GM19438 (cell line): ENCODE data around the gene KRT73.

ENCODE experiments used
- ATAC-seq: cut with Tn5 transposase; IDR thresholded peaks from one replicate; pipeline ENCODE4 v1.9.1; 2021; ENCODE audit warnings: low read depth; ENCODE audit not compliant: unreplicated experiment

KRT73 gene

DNA sequence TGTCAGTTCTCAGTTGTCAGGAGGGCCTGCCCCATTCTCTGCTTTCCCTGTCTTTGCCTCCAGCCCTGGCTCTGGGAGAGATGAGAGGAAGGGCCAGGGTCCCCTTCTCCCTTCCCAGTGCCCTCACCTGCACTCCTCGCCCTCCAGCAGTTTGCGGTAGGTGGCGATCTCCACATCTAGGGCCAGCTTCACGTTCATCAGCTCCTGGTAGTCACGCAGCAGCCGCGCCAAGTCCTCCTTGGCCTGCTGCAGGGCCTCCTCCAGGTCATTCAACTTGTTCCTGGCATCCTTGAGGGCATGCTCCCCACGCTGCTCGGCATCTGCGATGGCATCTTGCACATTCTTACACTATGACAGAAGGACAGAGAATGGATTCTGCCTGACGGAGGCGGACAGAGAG is 28.3 kb upstream of the KRT73 start:
- no peak for ATAC-seq

- no peak for ATAC-seq
Measured at GRCh38 chr12:52645982-52646381, 27.6 kb upstream of the KRT73 start.

DNA sequence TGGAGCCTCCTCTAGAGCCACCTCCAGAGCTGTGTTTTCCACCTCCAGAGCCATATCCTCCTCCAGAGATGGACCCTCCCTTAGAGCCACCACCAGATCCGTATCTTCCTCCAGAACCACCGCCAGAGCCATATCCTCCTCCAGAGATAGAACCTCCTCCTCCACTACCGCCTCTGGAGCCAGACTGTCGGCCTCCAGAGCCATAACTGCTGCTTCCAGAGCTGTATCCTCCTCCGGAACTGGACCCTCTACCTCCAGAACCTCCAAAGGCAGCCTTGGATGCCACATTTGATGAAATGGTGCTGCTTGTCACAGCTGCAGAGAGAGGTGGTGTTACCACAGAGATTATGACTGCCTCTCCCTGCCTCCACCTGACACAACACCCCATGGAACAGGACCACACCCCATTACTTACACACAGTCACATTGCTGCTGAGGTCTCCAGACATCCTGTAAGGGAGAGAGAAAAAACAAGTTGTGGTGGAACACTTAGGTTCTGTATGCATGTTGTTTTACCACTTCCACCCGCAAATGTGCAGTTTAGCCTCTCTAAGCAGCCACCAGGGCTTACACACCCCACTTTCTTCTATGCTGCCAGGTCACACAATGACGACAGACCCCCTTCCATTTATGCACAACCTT is 26.9 kb upstream of the KRT73 start:
- ATAC-seq = no peak

DNA sequence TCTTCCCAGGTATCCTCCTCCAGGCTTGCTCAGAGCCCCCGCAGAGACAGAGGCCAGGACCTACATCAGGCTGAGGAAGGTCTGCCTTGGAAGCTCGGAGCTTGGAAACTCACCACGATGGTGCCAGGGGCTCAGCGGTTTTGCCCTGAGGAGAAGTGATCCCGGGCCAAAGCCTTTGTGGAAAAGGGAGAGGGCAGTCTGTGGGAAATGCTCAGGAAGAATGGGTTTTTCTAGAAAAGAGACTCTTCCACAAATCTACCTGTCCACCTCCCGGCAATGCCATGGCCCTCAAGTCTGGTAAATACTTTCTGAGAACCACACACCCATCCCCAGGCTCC is 25.7 kb upstream of the KRT73 start:
- ATAC-seq = no peak

- ATAC-seq = no peak
Measured at GRCh38 chr12:52643233-52644077, 25.1 kb upstream of the KRT73 start.

- no peak for ATAC-seq
Measured at GRCh38 chr12:52641468-52641867, 23.1 kb upstream of the KRT73 start.

DNA sequence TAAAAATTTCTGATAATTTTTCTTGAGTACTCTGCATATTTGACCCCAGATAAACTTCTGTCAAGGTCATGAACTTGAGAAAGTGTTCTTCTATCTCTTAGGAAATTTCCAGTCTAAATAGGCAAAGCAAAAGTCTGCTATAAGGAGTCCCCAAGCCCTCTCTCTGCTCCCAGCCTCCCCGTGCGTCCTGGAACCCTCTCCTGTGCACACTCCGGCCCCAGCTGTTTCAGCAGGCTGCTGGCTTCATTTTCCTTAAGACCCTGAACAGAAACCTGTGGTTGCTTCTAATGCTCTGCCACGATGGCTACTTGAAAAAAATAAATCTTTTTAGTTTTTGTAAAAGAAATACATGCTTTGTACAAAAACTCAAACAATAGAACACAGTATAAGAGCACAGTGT is 18.9 kb upstream of the KRT73 start:
- ATAC-seq = no peak

DNA sequence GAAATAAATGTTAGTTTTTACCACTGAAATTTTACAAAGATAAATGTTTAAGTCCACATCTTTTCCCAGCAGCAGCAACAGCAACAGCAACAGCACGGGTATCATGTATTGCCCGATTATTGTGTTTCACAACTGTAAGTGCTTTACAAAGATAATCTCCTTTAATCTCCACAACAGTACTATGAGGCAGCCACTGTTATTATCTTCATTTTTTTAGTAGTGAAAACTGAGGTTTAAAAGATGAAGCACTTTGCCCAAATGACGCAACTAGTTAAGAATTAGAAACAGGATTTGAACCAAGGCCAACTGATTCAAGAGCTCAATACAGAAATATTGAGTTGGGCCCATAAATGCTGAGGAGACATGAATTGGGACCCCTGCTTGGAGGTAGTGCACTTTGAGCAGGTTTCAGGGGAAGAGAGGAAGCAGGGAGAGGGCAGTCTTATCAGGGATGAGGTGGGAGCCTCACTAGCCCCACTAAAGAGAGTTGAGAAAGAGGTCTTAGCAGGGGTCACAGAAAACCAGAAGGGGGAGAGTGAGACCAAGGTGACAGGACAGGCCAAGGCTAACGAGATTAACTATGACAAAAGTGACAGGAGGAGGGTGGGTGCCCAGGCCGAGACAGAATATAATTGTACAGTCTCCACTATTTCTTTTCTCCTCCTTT is 18.4 kb upstream of the KRT73 start:
- ATAC-seq = no peak

DNA sequence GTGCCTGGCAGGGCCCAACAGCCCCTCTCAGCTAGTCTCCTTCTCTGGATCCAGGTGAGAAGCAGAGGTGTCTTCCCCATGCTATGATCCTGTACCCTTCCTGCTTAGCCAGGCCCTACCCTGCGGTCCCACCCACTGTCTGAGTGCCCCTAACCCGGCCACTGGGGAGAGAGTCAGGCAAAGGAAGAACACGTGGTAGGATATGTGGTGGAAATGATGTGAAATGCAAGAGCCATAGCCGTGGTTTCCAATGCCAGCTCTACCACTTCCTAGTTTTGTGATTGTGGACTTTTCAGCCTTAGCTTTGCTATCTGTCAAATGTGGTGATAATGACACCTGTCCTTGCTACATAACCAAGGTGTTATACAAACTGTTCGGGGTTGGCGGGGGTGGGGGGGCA is 17.8 kb upstream of the KRT73 start:
- no peak for ATAC-seq

DNA sequence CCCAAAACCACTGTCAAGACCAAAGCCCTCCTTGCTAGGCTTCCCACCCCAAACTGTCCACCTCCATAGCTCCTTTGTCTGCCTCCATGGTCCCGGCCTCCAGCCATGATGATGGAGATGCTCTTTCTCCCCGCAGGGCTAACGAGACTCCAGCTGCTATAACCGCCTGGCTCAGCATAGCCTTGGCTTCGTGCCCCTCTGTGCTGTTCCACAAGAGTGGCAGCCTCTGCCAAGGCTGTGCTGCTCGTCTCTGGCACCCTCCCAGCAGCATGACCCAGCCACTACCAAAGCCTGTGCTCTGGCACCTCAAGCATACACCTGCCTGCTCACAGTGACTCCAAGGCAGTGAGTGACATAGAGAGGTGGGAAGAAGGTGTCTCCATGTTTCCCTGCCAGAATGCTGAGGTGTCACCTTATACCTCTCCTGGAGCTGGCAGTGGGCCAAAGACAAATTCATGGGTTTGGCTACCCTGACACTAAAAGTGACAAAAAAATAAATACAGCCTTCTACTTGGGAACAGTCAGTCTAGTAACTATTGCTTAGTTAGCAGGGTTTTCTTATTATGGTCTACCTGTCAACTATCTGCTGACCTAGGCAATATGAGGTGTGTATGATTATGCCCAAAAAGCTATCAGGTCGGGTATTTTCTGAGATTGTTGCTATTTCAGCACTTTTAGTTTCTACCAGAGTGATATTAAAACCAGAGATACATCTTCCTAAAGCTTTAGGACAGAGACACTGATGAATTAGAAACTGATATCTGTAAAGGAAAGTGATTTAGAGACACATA is 16.1 kb upstream of the KRT73 start:
- ATAC-seq = no peak

DNA sequence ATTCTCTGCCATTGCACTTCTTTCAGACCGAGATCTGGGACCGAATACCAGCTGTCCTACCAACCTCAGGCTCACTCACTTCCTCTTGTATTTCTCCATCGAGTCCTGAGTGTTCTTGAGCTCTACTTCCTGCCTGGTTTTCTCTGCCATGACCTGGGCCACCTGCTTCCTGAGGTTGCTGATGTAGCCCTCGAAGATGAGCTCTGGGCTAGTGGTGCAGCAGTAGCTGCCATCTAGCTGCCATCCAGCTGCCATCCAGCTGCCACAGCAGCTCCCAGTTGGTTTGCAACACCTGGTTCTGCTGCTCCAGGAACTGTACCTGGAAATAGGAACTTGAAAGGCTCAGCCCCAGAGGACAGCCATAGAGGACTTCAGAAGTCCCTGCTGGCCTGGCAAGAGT is 15.0 kb upstream of the KRT73 start:
- ATAC-seq = no peak

DNA sequence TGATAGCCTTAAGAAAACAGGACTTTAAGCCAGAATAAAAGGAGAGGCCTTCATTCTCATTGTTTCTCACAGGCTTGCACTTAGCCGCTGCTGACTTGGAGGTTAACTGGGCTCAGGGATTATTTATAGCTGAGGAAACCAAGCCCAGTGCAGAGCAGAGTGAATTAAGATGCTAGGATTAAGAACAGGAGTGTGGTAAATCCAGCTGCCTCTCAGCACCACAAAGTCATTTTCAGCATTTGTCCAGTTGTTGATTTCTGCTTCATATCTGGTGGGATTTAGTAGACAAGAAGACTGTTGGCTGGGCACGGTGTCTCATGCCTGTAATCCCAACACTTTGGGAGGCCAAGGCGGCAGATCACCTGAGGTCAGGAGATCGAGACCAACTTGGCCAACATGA is 14.3 kb upstream of the KRT73 start:
- no peak for ATAC-seq

- no peak for ATAC-seq
Measured at GRCh38 chr12:52631676-52632459, 13.5 kb upstream of the KRT73 start.

DNA sequence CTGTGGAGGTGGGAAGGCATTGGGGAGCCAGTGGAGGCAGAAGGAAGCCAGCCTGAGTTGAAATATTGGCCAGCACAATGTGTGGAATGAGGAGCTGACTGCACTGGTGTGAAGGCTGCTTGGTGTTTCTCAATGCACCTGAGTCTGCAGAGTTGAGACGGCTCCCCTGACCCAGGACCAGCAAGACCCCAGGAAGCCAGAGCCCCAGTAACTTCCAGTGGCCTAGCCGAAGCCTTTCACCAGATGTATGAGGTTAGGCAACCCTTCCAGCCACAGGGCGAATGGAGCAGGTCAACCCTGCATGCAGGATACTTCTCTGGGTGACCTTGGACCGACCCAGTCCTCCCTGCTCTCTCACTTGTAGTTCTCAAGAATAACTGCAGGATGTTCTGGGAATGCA is 12.9 kb upstream of the KRT73 start:
- no peak for ATAC-seq

DNA sequence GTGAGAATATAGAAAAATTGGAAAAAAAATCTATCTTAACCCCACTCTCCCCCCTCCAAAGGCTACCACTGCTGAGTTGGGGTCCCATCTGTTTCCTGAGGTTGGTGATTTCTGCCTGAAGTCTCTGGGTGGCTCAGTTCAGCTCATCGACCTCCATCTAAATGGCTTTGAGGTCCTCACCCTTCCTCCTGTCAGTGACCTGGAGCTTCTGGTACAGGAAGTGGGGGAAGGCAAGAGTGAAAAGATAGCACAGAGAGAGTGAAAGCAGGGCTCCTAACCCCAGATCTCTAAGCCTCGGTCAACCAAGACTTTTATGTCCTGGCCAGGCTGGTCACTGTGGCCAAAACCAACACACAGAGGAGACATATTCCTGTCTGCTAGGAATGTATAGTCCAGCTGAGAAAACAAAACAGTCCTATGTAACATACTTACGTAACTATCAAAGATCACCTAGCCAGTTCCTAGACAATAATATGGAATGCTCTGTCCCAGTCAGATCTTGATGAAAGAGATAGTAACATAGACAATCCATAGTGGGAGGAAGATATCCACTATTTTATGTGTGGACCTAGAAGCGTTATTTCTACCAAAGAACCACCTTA is 12.3 kb upstream of the KRT73 start:
- no peak for ATAC-seq

DNA sequence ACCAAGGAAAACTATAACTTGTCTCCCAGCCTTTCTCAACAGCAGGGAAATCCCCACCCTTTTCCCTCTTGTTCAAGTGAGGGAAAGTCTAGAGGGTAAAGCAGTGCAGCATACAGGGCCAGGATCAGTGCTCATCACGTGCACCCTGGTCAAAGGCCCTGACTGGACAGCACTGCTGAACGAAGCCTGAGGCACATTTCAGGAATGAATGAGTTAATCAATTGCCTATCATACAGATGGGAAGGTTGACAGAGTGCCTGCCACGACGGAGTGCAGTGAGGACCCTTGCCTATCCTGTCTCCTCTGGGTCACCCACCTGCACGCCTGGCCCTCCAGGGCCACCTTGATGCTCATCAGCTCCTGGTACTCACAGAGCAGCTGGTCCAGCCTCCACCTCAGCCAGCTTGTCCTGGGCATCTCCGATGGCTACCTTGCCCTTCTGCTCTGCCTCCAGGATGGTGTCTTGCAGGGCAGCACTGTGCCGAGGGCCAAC is 11.7 kb upstream of the KRT73 start:
- ATAC-seq = no peak

- no peak for ATAC-seq
Measured at GRCh38 chr12:52629281-52630007, 11.1 kb upstream of the KRT73 start.

DNA sequence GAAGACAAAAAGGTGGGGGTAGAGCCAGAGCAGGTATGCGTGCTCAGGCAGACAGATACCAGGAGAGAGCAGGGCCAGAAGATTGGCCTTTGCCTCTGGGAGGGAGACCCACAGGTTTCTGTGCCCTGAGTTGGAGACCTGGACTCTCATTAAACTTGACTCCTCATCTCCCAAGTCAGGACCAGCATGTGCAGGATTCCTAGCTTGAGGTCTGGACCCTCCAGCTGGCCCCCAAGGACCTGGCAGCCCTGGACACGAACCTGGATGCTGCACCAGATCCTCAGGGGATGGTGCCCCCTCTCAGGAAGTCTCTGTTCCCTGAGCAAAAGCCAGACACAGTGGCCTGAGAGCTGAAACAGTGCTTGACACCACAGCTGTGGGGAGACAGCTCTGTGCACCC is 10.5 kb upstream of the KRT73 start:
- no peak for ATAC-seq

DNA sequence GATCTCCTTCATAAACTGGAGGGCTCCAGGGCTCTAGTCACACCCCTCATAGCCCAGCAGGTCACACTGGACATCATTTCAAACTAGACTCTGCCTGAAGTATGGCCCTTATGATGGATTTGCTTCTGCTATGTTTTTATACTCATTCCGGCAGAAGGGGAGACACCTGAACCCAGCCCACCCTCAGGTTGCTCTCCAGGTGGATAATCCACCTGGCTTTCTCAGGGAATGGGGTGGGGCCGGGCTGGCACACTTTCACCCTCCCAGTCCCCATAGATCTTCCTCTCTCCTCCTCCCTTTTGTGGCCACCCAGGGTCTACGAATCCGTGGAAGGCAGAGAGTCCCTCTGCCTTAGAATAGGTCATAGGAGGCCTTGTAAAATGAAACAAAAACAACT is 9.8 kb upstream of the KRT73 start:
- ATAC-seq = no peak
